ENCODE results near the gene ITPKA.
A peak's percentile ranks its signal among the peaks of the same experiment; 100 is the strongest.

ITPKA gene

GRCh38 chr15:41491889-41492288, 1.8 kb upstream of the ITPKA start:
- DNase-seq = no peak

GRCh38 chr15:41492597-41493204, 973 bp upstream of the ITPKA start:
- DNase-seq = no peak

- no peak for DNase-seq
These were observed 172 bp downstream of the ITPKA start for GRCh38 chr15:41493902-41494189.

- peak; percentile 53 for DNase-seq
These were observed 682 bp downstream of the ITPKA start for GRCh38 chr15:41494190-41494921.

- no peak for DNase-seq
These were observed 1.5 kb downstream of the ITPKA start for GRCh38 chr15:41494922-41495735.

- no peak for DNase-seq
These were observed 2.3 kb downstream of the ITPKA start for GRCh38 chr15:41495736-41496599.

- no peak for DNase-seq
These were observed 5.0 kb downstream of the ITPKA start for GRCh38 chr15:41498657-41499056.

- no peak for DNase-seq
These were observed 5.6 kb downstream of the ITPKA start for GRCh38 chr15:41499109-41499851.

GRCh38 chr15:41501191-41501917, 7.7 kb downstream of the ITPKA start:
- DNase-seq = peak; percentile 48

GRCh38 chr15:41501931-41502794, 8.5 kb downstream of the ITPKA start:
- DNase-seq = no peak

GRCh38 chr15:41502795-41503668, 9.4 kb downstream of the ITPKA start:
- no peak for DNase-seq

- no peak for DNase-seq
These were observed 10.0 kb downstream of the ITPKA start for GRCh38 chr15:41503669-41504010.

GRCh38 chr15:41504751-41505492, 11.2 kb downstream of the ITPKA start:
- DNase-seq = no peak

GRCh38 chr15:41505776-41506175, 12.1 kb downstream of the ITPKA start:
- no peak for DNase-seq

GRCh38 chr15:41506796-41507341, 13.2 kb downstream of the ITPKA start:
- DNase-seq = no peak

- DNase-seq = no peak
These were observed 14.2 kb downstream of the ITPKA start for GRCh38 chr15:41507820-41508290.

- no peak for DNase-seq
These were observed 17.1 kb downstream of the ITPKA start for GRCh38 chr15:41510728-41511127.

GRCh38 chr15:41511331-41511898, 17.7 kb downstream of the ITPKA start:
- no peak for DNase-seq

Measured in activated CD4-positive, CD25-positive, alpha-beta regulatory T cell treated with anti-CD3 and anti-CD28 coated beads, Interleukin-2, amount 50 U/mL, for 72 hours (primary cell).